ENCODE data around the gene TMEM222. TPM values are rescaled to one million over a fixed set of nuclear protein-coding genes. Genes with fewer than 3 reads are reported as not detected.

The TMEM222 gene
- total and polyA plus RNA-seq, 2 of the 4 experiments (the other 2 are of a cell fraction): 19.9 to 54.1 TPM

DNA sequence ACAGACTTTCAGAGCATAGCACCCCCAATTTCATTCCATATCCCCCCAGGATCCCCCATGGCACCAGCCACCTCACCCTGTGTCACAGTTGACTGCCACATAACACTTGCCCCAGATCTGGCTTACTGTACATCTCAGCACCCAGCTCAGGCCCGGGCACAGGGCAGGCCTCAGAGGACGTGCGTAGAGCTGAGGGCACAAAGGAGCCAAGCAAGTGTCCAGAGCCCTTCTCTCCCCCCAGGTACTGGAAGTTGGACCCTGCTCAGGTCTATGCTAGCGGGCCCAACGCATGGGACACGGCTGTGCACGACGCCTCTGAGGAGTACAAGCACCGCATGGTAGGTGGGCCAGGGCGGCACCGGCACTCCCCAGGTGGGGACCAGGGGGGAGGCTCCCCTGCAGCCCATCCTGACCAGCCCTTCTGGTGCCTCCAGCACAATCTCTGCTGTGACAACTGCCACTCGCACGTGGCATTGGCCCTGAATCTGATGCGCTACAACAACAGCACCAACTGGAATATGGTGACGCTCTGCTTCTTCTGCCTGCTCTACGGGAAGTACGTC is 11.8 kb downstream of the TMEM222 start:
- 98% methylated on average over 6 of the region's 17 CpGs; no CpG with 5 or more reads in 1 of the 2 experiments for WGBS, 2 experiments (ENCODE audit: extremely low coverage in 2 of 2, insufficient read length in 1 of 2)
- H3K27ac ChIP-seq (ENCODE audit: insufficient read depth, low read length): no peak overlapping the region
- dilution Hi-C loops (cut with HindIII; ENCODE audit: low sequenced_read_pairs, unreplicated experiment): no loop called here
- TF ChIP-seq MAZ (IDR thresholded peaks at IDR 0.05; ENCODE audit: borderline replicate concordance, low read depth, low read length) (no peak), MXI1 (IDR thresholded peaks at IDR 0.05; ENCODE audit: borderline replicate concordance, low read depth, low read length) (no peak), NFE2L2 (IDR thresholded peaks at IDR 0.05; ENCODE audit: low read depth, low read length) (no peak), SMC3 (IDR thresholded peaks at IDR 0.05; ENCODE audit: low read depth, low read length) (no peak), CHD1 (IDR thresholded peaks at IDR 0.05; ENCODE audit: low read depth, low read length) (no peak), CEBPB (IDR thresholded peaks at IDR 0.05; ENCODE audit: low read depth, low read length) (no peak), RAD21 (IDR thresholded peaks at IDR 0.05; ENCODE audit: low read length) (no peak), MAFK (IDR thresholded peaks at IDR 0.05; ENCODE audit: low read depth, low read length) (no peak), RFX5 (IDR thresholded peaks at IDR 0.05; ENCODE audit: low read depth, low read length) (no peak), FOS (IDR thresholded peaks at IDR 0.05; ENCODE audit: low read depth, low read length) (no peak), POLR2A (IDR thresholded peaks at IDR 0.05; ENCODE audit: low read depth, low read length) (no peak), USF2 (IDR thresholded peaks at IDR 0.05; ENCODE audit: low read depth, low read length) (no peak), BHLHE40 (IDR thresholded peaks at IDR 0.05; ENCODE audit: low read depth, low read length) (no peak), RCOR1 (IDR thresholded peaks at IDR 0.05; ENCODE audit: insufficient replicate concordance, low read length) (no peak)
- TF ChIP-seq, protein P1, sequence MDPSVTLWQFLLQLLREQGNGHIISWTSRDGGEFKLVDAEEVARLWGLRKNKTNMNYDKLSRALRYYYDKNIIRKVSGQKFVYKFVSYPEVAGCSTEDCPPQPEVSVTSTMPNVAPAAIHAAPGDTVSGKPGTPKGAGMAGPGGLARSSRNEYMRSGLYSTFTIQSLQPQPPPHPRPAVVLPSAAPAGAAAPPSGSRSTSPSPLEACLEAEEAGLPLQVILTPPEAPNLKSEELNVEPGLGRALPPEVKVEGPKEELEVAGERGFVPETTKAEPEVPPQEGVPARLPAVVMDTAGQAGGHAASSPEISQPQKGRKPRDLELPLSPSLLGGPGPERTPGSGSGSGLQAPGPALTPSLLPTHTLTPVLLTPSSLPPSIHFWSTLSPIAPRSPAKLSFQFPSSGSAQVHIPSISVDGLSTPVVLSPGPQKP (IDR thresholded peaks at IDR 0.05; ENCODE audit: borderline replicate concordance, low read depth, low read length): no peak
- TF ChIP-seq, protein P2, sequence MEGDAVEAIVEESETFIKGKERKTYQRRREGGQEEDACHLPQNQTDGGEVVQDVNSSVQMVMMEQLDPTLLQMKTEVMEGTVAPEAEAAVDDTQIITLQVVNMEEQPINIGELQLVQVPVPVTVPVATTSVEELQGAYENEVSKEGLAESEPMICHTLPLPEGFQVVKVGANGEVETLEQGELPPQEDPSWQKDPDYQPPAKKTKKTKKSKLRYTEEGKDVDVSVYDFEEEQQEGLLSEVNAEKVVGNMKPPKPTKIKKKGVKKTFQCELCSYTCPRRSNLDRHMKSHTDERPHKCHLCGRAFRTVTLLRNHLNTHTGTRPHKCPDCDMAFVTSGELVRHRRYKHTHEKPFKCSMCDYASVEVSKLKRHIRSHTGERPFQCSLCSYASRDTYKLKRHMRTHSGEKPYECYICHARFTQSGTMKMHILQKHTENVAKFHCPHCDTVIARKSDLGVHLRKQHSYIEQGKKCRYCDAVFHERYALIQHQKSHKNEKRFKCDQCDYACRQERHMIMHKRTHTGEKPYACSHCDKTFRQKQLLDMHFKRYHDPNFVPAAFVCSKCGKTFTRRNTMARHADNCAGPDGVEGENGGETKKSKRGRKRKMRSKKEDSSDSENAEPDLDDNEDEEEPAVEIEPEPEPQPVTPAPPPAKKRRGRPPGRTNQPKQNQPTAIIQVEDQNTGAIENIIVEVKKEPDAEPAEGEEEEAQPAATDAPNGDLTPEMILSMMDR (conservative IDR thresholded peaks at IDR 0.05; ENCODE audit: low read depth, low read length): no peak
- H2BK20ac ChIP-seq (ENCODE audit: low read depth, low read length): no peak overlapping the region
- peaks cover 50% of the 10 kb centered on the region for H3K36me3 ChIP-seq (ENCODE audit: control insufficient read depth, insufficient read depth, low read length)
- no peak for ATAC-seq (ENCODE audit: low read depth)
- no peak overlapping the region for H3K9ac ChIP-seq (ENCODE audit: low read depth, low read length)
- H2AK5ac ChIP-seq (ENCODE audit: low read depth, low read length): no peak overlapping the region
- no peak overlapping the region for H3K4me2 ChIP-seq (ENCODE audit: low read depth, low read length)
- no peak overlapping the region for H2BK15ac ChIP-seq (ENCODE audit: low read depth, low read length)
- H2BK5ac ChIP-seq (ENCODE audit: low read depth, low read length, poor library complexity, severe bottlenecking): no peak overlapping the region
- H4K20me1 ChIP-seq (ENCODE audit: insufficient read depth, low read length): peaks cover 27% of the 10 kb centered on the region
- intact Hi-C loops (cut with micrococcal nuclease): no loop called here
- no peak overlapping the region for H3K4me3 ChIP-seq (ENCODE audit: insufficient read depth, low read depth, low read length)
- H4K5ac ChIP-seq (ENCODE audit: low read depth, low read length): no peak overlapping the region
- no peak overlapping the region for H2BK120ac ChIP-seq (ENCODE audit: low read depth, low read length)
- no peak overlapping the region for H3K14ac ChIP-seq (replicated peaks; ENCODE audit: low read depth, low read length)
- H4K91ac ChIP-seq (ENCODE audit: insufficient read depth, low read depth, low read length): no peak overlapping the region
- no peak overlapping the region for H3K18ac ChIP-seq (ENCODE audit: low read depth, low read length)
- DNase-seq: no peak
- no peak overlapping the region for H3K4ac ChIP-seq (ENCODE audit: low read depth, low read length)
- H3K9me1 ChIP-seq (ENCODE audit: insufficient read depth, low read length): no peaks in the 10 kb centered on the region
- H3K23ac ChIP-seq (ENCODE audit: low read depth, low read length): no peak overlapping the region
- H4K8ac ChIP-seq (ENCODE audit: low read depth in 2 of 2, low read length in 2 of 2): no peak overlapping the region
- in situ Hi-C loops (cut with MboI; ENCODE audit: low sequenced_read_pairs): no loop called here
- no peaks in the 10 kb centered on the region for H3K4me1 ChIP-seq (ENCODE audit: control insufficient read depth, insufficient read depth, low read length)
- H2AFZ ChIP-seq (replicated peaks; ENCODE audit: low read length, poor library complexity): no peak overlapping the region
- ChIA-PET CTCF (interaction anchor here (0.6 to 0.8 kb wide), 2 partner anchors 21 to 35 kb away, joined by 3 to 5 read pairs; no protein-coding TSS in a partner anchor), POLR2A (ENCODE audit: unreplicated experiment) (no interaction called here)
- H3K27me3 ChIP-seq (ENCODE audit: control insufficient read depth, insufficient read depth, low read length): no peaks in the 10 kb centered on the region
- no peak overlapping the region for H2AK9ac ChIP-seq (replicated peaks; ENCODE audit: low read depth, low read length, poor library complexity)
- no peak overlapping the region for H3K56ac ChIP-seq (ENCODE audit: extremely low read depth, insufficient read depth, low read length)
- no peaks in the 10 kb centered on the region for H3K9me3 ChIP-seq (ENCODE audit: control insufficient read depth, insufficient read depth, low read length)
- no TSS peak for BruUV-seq (replicated peaks)
- peaks cover 3 to 29% of the 10 kb centered on the region in 2 experiments for H3K79me1 ChIP-seq (ENCODE audit: low read depth in 1 of 2, low read length in 2 of 2)

Data from IMR-90 (cell line).